Diencephalon (tissue), 1 donor: Measurements from ENCODE around the gene CAV1. TPM values are rescaled to one million over a fixed set of nuclear protein-coding genes. Genes with fewer than 3 reads are reported as not detected.

Source experiments
- small RNA-seq: library from RNA; depleted of rRNA; stranded (forward); fragments of <200 nt; gene quantifications from one replicate; pipeline ENCODE3, GENCODE V24; 2014
- total RNA-seq: library from RNA; depleted of rRNA; stranded (reverse); fragments of >200 nt; gene quantifications from one replicate; pipeline ENCODE4 v1.2.3, GENCODE V29; 2014

CAV1 gene, protein sequence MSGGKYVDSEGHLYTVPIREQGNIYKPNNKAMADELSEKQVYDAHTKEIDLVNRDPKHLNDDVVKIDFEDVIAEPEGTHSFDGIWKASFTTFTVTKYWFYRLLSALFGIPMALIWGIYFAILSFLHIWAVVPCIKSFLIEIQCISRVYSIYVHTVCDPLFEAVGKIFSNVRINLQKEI
- 10.6 TPM for total RNA-seq

DNA sequence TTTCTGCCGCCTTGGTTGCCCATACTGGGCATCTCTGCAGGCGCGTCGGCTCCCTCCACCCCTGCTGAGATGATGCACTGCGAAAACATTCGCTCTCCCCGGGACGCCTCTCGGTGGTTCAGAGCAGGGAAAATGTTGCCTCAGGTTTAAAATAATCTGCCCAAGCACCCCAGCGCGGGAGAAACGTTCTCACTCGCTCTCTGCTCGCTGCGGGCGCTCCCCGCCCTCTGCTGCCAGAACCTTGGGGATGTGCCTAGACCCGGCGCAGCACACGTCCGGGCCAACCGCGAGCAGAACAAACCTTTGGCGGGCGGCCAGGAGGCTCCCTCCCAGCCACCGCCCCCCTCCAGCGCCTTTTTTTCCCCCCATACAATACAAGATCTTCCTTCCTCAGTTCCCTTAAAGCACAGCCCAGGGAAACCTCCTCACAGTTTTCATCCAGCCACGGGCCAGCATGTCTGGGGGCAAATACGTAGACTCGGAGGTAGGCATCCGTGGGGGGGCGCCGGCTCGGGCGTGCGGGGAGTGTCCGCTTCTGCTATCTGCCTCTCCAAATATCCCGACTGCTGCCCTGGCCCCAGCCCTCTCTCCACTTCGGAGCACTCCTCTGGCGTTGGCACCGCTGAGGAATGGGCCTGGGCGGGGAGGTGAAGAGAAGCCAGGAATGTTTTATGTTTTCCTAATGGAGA is at the start of gene CAV1:
Gene CAV1, plus strand, starts transcription at position 428 of the 689 bp plus-strand sequence. Its CDS starts 27 bp downstream, at position 455.

DNA sequence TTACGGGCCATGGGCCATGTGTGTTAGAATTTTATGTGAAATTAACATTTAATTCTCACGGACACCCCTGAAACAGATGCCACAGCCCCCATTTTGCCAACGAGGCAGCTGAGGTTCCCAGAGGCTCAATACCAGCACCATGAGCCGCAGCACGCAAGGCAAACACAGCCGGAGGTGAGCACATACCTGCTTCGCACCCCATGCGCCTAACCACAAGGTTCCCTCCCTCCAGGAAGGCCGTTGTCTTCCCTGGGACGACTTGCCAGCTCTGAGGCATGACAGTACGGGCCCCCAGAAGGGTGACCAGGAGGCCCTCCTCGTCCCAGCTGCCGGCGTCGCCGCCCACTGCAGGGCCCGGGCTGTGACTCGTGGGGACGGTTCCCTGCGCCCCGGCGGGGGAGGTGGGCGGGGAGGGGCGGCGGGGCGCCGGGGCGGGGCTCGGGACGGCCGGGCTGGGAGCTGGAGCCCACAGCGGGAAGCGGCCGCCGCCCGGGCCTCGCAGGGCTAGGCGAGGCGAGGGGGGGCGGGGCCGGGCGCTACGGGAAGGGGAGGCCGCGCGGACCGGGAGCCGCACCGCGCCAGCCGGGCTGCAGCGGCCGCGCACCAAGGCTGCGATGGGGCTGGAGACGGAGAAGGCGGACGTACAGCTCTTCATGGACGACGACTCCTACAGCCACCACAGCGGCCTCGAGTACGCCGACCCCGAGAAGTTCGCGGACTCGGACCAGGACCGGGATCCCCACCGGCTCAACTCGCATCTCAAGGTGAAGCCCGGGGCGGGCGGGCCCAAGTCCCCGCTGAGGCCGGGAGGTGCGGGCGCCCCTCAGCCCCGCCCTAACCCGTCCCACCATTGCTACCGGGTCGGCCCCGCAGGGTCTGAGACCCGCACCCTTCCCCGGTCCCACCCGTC is 25.4 kb upstream of the CAV1 start, which contains the start of gene CAV2:
Gene CAV2, plus strand, starts transcription at position 571 of the 910 bp plus-strand sequence. Its CDS starts 44 bp downstream, at position 615.

Small RNA genes lying within 50 kb of the gene (small RNA-seq; reads per million reads assigned to genes)
- not detected for gene AC006159.2

Other genes with a start within 250 kb of the CAV1 start
- gene CAV2, start 25.3 kb upstream of the CAV1 start, total RNA-seq, result 12.2 TPM
- 2.8 TPM for gene MET, start 147.2 kb downstream of the CAV1 start, total RNA-seq